ENCODE results near the gene VMAC. TPM values are rescaled to one million over a fixed set of nuclear protein-coding genes. Genes with fewer than 3 reads are reported as not detected.

Gene VMAC
- total and polyA plus RNA-seq, 9 of the 15 experiments (the other 6 are each of a cell fraction or from before 2014, with no cell fraction given), result 0.03 to 3.4 (median 1.1) TPM

DNA sequence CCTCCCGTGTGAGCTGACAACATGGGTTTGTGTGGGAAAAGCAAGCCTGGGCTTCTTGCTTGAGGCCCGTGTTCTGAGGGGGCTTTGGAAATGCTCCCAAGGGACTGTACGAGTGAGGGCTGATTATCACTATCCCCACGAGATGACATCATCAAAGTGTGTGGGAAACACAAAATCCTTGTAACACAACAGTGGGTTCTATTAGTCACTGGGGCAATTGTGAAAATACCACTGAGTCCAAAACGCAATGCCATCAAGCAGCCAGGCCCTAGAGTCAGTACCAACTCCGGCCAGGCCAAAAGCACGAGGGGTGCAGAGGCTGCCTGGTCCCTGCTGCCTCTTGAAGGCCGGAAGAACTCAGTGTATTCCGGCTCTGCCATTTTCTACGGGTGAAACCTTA is 39.0 kb downstream of the VMAC start:
- no peaks in the 10 kb centered on the region for H3K27me3 ChIP-seq (ENCODE audit: control insufficient read depth in 2 of 2, insufficient read depth in 2 of 2, low read length in 2 of 2)
- CTCF ChIA-PET (ENCODE audit: low intra/inter-chr PET ratio), result no interaction called here
- H3K9ac ChIP-seq (ENCODE audit: insufficient read depth in 1 of 2, low read depth in 2 of 2, low read length in 2 of 2), result peak overlapping the region in 1 of 2 experiments; percentile 76; a peak in 2 of 4 replicates
- TF ChIP-seq FOXJ3 (CRISPR knock-in tag; IDR thresholded peaks at IDR 0.05) (no peak), MCM7 (IDR thresholded peaks at IDR 0.05) (no peak), HDAC1 (IDR thresholded peaks at IDR 0.05) (no peak), ZNF699 (CRISPR knock-in tag; IDR thresholded peaks at IDR 0.05; ENCODE audit: insufficient replicate concordance) (no peak), ATF7 (IDR thresholded peaks at IDR 0.05) (peak; percentile 65; the same call in 1 of the 2 replicates), PRDM10 (IDR thresholded peaks at IDR 0.05; ENCODE audit: partially characterized antibody) (no peak), TAF1 (IDR thresholded peaks at IDR 0.05; ENCODE audit: control insufficient read depth, extremely low read depth, insufficient read depth, low read length, severe bottlenecking) (no peak), HMBOX1 (IDR thresholded peaks at IDR 0.05) (no peak)
- TF ChIP-seq, protein P1, sequence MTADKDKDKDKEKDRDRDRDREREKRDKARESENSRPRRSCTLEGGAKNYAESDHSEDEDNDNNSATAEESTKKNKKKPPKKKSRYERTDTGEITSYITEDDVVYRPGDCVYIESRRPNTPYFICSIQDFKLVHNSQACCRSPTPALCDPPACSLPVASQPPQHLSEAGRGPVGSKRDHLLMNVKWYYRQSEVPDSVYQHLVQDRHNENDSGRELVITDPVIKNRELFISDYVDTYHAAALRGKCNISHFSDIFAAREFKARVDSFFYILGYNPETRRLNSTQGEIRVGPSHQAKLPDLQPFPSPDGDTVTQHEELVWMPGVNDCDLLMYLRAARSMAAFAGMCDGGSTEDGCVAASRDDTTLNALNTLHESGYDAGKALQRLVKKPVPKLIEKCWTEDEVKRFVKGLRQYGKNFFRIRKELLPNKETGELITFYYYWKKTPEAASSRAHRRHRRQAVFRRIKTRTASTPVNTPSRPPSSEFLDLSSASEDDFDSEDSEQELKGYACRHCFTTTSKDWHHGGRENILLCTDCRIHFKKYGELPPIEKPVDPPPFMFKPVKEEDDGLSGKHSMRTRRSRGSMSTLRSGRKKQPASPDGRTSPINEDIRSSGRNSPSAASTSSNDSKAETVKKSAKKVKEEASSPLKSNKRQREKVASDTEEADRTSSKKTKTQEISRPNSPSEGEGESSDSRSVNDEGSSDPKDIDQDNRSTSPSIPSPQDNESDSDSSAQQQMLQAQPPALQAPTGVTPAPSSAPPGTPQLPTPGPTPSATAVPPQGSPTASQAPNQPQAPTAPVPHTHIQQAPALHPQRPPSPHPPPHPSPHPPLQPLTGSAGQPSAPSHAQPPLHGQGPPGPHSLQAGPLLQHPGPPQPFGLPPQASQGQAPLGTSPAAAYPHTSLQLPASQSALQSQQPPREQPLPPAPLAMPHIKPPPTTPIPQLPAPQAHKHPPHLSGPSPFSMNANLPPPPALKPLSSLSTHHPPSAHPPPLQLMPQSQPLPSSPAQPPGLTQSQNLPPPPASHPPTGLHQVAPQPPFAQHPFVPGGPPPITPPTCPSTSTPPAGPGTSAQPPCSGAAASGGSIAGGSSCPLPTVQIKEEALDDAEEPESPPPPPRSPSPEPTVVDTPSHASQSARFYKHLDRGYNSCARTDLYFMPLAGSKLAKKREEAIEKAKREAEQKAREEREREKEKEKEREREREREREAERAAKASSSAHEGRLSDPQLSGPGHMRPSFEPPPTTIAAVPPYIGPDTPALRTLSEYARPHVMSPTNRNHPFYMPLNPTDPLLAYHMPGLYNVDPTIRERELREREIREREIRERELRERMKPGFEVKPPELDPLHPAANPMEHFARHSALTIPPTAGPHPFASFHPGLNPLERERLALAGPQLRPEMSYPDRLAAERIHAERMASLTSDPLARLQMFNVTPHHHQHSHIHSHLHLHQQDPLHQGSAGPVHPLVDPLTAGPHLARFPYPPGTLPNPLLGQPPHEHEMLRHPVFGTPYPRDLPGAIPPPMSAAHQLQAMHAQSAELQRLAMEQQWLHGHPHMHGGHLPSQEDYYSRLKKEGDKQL (CRISPR knock-in tag; IDR thresholded peaks at IDR 0.05; ENCODE audit: borderline replicate concordance), result no peak
- TF ChIP-seq, protein P2, sequence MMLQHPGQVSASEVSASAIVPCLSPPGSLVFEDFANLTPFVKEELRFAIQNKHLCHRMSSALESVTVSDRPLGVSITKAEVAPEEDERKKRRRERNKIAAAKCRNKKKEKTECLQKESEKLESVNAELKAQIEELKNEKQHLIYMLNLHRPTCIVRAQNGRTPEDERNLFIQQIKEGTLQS (IDR thresholded peaks at IDR 0.05), result peak; percentile 84
- TF ChIP-seq, protein P2 (CRISPR knock-in tag; conservative IDR thresholded peaks at IDR 0.05), result no peak

More for the DNA sequence above, 39.0 kb downstream of the VMAC start:
- peaks cover 16% of the 10 kb centered on the region for H3K9me1 ChIP-seq (ENCODE audit: control insufficient read depth, insufficient read depth, low read length)
- H3K27ac ChIP-seq (ENCODE audit: extremely low read depth, low read depth, low read length), result no peak overlapping the region
- POLR2A ChIA-PET, result interaction anchor here (0.6 to 1.6 kb wide), 2 partner anchors 10 to 28 kb away, joined by 3 to 4 read pairs; no protein-coding TSS in a partner anchor
- in situ Hi-C loops (cut with MboI), result no loop called here
- ATAC-seq (no peak), FAIRE-seq (peak; percentile 32), DNase-seq (ENCODE audit: extremely low read depth in 1 of 4, low spot score in 3 of 4) (no peak)
- H3K36me3 ChIP-seq (ENCODE audit: control insufficient read depth, insufficient read depth, low read length), result peaks cover 56% of the 10 kb centered on the region; the same call in 2 of the 3 replicates
- no peak overlapping the region for H3K4me3 ChIP-seq
- peaks cover 4 to 28% of the 10 kb centered on the region in 2 experiments; a peak in 4 of 5 replicates for H3K4me1 ChIP-seq (replicated peaks in 1 of 2; ENCODE audit: control insufficient read depth in 2 of 2, insufficient read depth in 2 of 2, low read length in 2 of 2)
- peaks cover 26% of the 10 kb centered on the region for H4K20me1 ChIP-seq (replicated peaks; ENCODE audit: control insufficient read depth, insufficient read depth, low read length)
- H3K9me3 ChIP-seq (replicated peaks; ENCODE audit: control insufficient read depth, insufficient read depth, low read depth, low read length), result no peaks in the 10 kb centered on the region
- BruUV-seq (replicated peaks), result no TSS peak
- no peak overlapping the region for H2AFZ ChIP-seq (ENCODE audit: low read depth, low read length)
- H3K4me2 ChIP-seq (ENCODE audit: insufficient read depth, low read length), result no peak overlapping the region
- H3K79me2 ChIP-seq (ENCODE audit: control insufficient read depth, insufficient read depth, low read length), result peaks cover 66% of the 10 kb centered on the region
- 74% methylated on average over 10 of the region's 10 CpGs for WGBS (ENCODE audit: insufficient coverage, low coverage, missing lambda C conversion rate)
- intact Hi-C loops (cut with micrococcal nuclease), result no loop called here
